SK-N-SH (cell line): ENCODE results near the gene ELOA. TPM values are rescaled to one million over a fixed set of nuclear protein-coding genes. Genes with fewer than 3 reads are reported as not detected.

Experiments used
- CTCF ChIA-PET: fragments of 300-600, 350-600 bp; formaldehyde crosslinking; extraction: SDS; loops from one replicate; lab custom pipeline; 2021; lab: Yijun Ruan, JAX
- POLR2A ChIA-PET: fragments of 350-600 bp; sonication (Branson Sonifier 250); formaldehyde crosslinking; extraction: SDS; loops from one replicate; lab custom pipeline; 2020; ENCODE audit warnings: antibody characterized with exemption, inconsistent platforms; lab: Yijun Ruan, JAX
- DNase-seq: peaks from one replicate; pipeline ENCODE4 v3.0.0; 2012
- H2AFZ ChIP-seq: fragments of 200-600 bp; sonication (generic); 2 replicates; pipeline ENCODE4 v1.8.1; 2016; ENCODE audit warnings: antibody characterized with exemption, mild to moderate bottlenecking, low read depth
- H3F3A ChIP-seq: fragments of 200-600 bp; sonication (generic); replicated peaks from 2 replicates; pipeline ENCODE3; 2016; ENCODE audit warnings: antibody characterized with exemption, mild to moderate bottlenecking; ENCODE audit not compliant: insufficient read depth
- H3K27ac ChIP-seq, 2 experiments: fragments of 200-500 bp in 1 of 2; fragments of 200-600 bp in 1 of 2; sonication (Bioruptor generic) in 1 of 2; sonication (generic), shearing (Covaris generic) in 1 of 2; 2 replicates each; pipeline versions ENCODE4 v1.5.1 to v1.6.1; 2014 to 2016; ENCODE audit warnings: low read depth in 2 of 2, inconsistent platforms in 1 of 2, low read length in 1 of 2, mild to moderate bottlenecking in 1 of 2, mixed read lengths in 1 of 2
- H3K27me3 ChIP-seq: fragments of 200-600 bp; sonication (generic), shearing (Covaris generic); 2 replicates; pipeline ENCODE4 v1.6.1; 2016; ENCODE audit warnings: mixed run types; ENCODE audit not compliant: insufficient read depth
- H3K36me3 ChIP-seq, 2 experiments: fragments of 200-500 bp in 1 of 2; fragments of 200-600 bp in 1 of 2; sonication (Bioruptor generic) in 1 of 2; sonication (generic) in 1 of 2; replicated peaks in 1 of 2; 2 replicates each; pipeline versions ENCODE3 to v1.5.1; 2014 to 2016; ENCODE audit warnings: low read length in 1 of 2, mild to moderate bottlenecking in 1 of 2; ENCODE audit not compliant: insufficient read depth in 2 of 2, control insufficient read depth in 1 of 2
- H3K4me1 ChIP-seq, 2 experiments: fragments of 200-500 bp in 1 of 2; fragments of 200-600 bp in 1 of 2; sonication (Bioruptor generic) in 1 of 2; sonication (generic), shearing (Covaris generic) in 1 of 2; 2 replicates each; pipeline versions ENCODE4 v1.5.1 to v1.6.1; 2014 to 2016; ENCODE audit warnings: low read depth in 1 of 2, low read length in 1 of 2, mixed run types in 1 of 2; ENCODE audit not compliant: insufficient read depth in 2 of 2, control insufficient read depth in 1 of 2
- H3K4me2 ChIP-seq: fragments of 200-600 bp; sonication (generic), shearing (Covaris generic); 2 replicates; pipeline ENCODE4 v1.6.1; 2017; ENCODE audit warnings: mixed run types
- H3K4me3 ChIP-seq, 2 experiments: fragments of 200-500 bp in 1 of 2; fragments of 200-600 bp in 1 of 2; sonication (Bioruptor generic) in 1 of 2; sonication (generic), shearing (Covaris generic) in 1 of 2; 2 replicates each; pipeline versions ENCODE4 v1.5.1 to v1.8.1; 2014 to 2016; ENCODE audit warnings: low read depth in 2 of 2, inconsistent platforms in 1 of 2, low read length in 1 of 2, mild to moderate bottlenecking in 1 of 2, mixed read lengths in 1 of 2, moderate library complexity in 1 of 2
- H3K79me2 ChIP-seq: fragments of 200-600 bp; sonication (generic); 2 replicates; pipeline ENCODE4 v1.8.1; 2017; ENCODE audit warnings: mild to moderate bottlenecking; ENCODE audit not compliant: insufficient read depth
- H3K9ac ChIP-seq: fragments of 200-600 bp; sonication (generic); 2 replicates; pipeline ENCODE4 v1.6.1; 2017; ENCODE audit warnings: mixed run types
- H3K9me2 ChIP-seq: fragments of 200-600 bp; sonication (generic); 2 replicates; pipeline ENCODE4 v1.6.1; 2017; ENCODE audit warnings: mixed run types
- H3K9me3 ChIP-seq: fragments of 200-600 bp; sonication (generic); 2 replicates; pipeline ENCODE4 v1.6.1; 2017; ENCODE audit warnings: mixed run types, mild to moderate bottlenecking, moderate library complexity
- H4K20me1 ChIP-seq: fragments of 200-600 bp; sonication (generic); 2 replicates; pipeline ENCODE4 v1.6.1; 2017; ENCODE audit warnings: mild to moderate bottlenecking, mixed run types; ENCODE audit not compliant: insufficient read depth
- CHD2 ChIP-seq: fragments of 150-350 bp; IDR thresholded peaks from 2 replicates; pipeline ENCODE4 v1.6.1; 2018; ENCODE audit warnings: low read length; ENCODE audit not compliant: partially characterized antibody
- ELF1 ChIP-seq: IDR thresholded peaks from 2 replicates; pipeline ENCODE4 v1.4.0; 2012
- FOXM1 ChIP-seq: IDR thresholded peaks from 2 replicates; pipeline ENCODE4 v1.4.0; 2012; ENCODE audit warnings: low read depth, mild to moderate bottlenecking
- GATA2 ChIP-seq: sonication (generic); formaldehyde crosslinking; IDR thresholded peaks from 2 replicates; pipeline ENCODE4 v1.5.0; 2020; ENCODE audit warnings: mild to moderate bottlenecking, missing genetic modification reagents
- MEF2A ChIP-seq: IDR thresholded peaks from 2 replicates; pipeline ENCODE4 v1.4.0; 2012; ENCODE audit warnings: low read depth, borderline replicate concordance
- MXI1 ChIP-seq: IDR thresholded peaks from 2 replicates; pipeline ENCODE4 v1.6.1; 2012; ENCODE audit warnings: mild to moderate bottlenecking, low read depth, low read length, improper control_type of control experiment
- NFIC ChIP-seq: IDR thresholded peaks from 2 replicates; pipeline ENCODE4 v1.4.0; 2012; ENCODE audit warnings: borderline replicate concordance
- RXRA ChIP-seq: IDR thresholded peaks from 2 replicates; pipeline ENCODE4 v1.4.0; 2012; ENCODE audit warnings: low read depth, mild to moderate bottlenecking, borderline replicate concordance
- SMC3 ChIP-seq: IDR thresholded peaks from 2 replicates; pipeline ENCODE4 v1.6.1; 2012; ENCODE audit warnings: low read depth, low read length, improper control_type of control experiment
- TAF1 ChIP-seq: IDR thresholded peaks from 2 replicates; pipeline ENCODE4 v1.6.1; 2012; ENCODE audit warnings: low read depth, mild to moderate bottlenecking, low read length, moderate library complexity, borderline replicate concordance
- YY1 ChIP-seq: IDR thresholded peaks from 2 replicates; pipeline ENCODE4 v1.4.0; 2012; ENCODE audit warnings: low read depth, mild to moderate bottlenecking
- WGBS: methylation state at CpG from one replicate; pipeline ENCODE4 v1.1.6; 2017; ENCODE audit warnings: low lambda C conversion rate; 5-methylcytosine and 5-hydroxymethylcytosine counted together
- polyA plus RNA-seq, 3 experiments: library from polyadenylated mRNA; depleted of rRNA; stranded (reverse); fragments of >200 nt; gene quantifications; 2 replicates each; pipeline ENCODE4 v1.2.3, GENCODE V29; 2012
- TF ChIP-seq, protein P1 (sequence below): IDR thresholded peaks from 2 replicates; pipeline ENCODE4; 2012
- TF ChIP-seq, protein P2 (sequence below): IDR thresholded peaks from 2 replicates; pipeline ENCODE4 v1.4.0; 2012; ENCODE audit warnings: low read depth
- TF ChIP-seq, protein P3 (sequence below): IDR thresholded peaks from 2 replicates; pipeline ENCODE4 v1.4.0; 2012; ENCODE audit warnings: low read depth, borderline replicate concordance
- TF ChIP-seq, protein P4 (sequence below): IDR thresholded peaks from 2 replicates; pipeline ENCODE4 v1.6.1; 2012; ENCODE audit warnings: mild to moderate bottlenecking, low read depth, low read length, moderate library complexity

Gene ELOA
- polyA plus RNA-seq, 1 of the 3 experiments (the other 2 are of a cell fraction), result 14.5 TPM

DNA sequence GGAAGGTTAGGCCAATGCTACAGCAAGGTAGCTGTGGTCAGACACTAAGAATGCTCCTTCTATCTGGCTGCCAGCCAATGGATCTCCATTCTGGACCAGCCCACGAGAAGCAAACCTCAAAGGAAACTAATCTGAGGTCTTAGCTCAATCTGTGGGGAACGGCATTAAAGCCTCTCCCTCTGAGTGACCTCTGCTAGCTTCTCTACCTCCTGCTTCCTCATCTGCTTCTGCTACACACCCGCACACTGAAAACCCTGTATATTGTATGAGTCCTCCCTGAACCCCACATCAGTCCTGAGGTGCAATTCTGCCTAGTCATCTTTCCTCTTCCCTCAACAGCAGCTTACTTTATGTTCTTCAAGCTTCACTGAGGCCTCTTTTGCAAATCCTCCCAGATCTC lies 64.2 kb downstream of the ELOA start:
- Histone ChIP-seq H4K20me1 (no peaks in the 10 kb centered on the region), H2AFZ (no peak overlapping the region), H3K27ac (no peak overlapping the region), H3K4me1 (peaks cover 0 to 3% of the 10 kb centered on the region in 2 experiments; a peak in 1 of 4 replicates), H3K4me3 (no peak overlapping the region), H3F3A (peaks cover 4% of the 10 kb centered on the region), H3K36me3 (no peaks in the 10 kb centered on the region), H3K27me3 (no peaks in the 10 kb centered on the region), H3K4me2 (no peak overlapping the region), H3K79me2 (no peaks in the 10 kb centered on the region), H3K9me2 (no peaks in the 10 kb centered on the region), H3K9ac (no peak overlapping the region), H3K9me3 (no peaks in the 10 kb centered on the region)
- CTCF ChIA-PET, result interaction anchor here (0.5 to 1.4 kb wide), 5 partner anchors 14 to 109 kb away, joined by 3 to 9 read pairs (median 3); partner anchors contain the start of gene HMGCL
- POLR2A ChIA-PET, result no interaction called here
- WGBS, result 92% methylated on average over 3 of the region's 3 CpGs
- DNase-seq, result no peak
- TF ChIP-seq MEF2A (no peak), NFIC (no peak), ELF1 (no peak), MXI1 (no peak), SMC3 (no peak), TAF1 (no peak), CHD2 (no peak), FOXM1 (no peak), RXRA (no peak), YY1 (no peak), GATA2 (CRISPR knock-in tag) (no peak)
- TF ChIP-seq, protein P1, sequence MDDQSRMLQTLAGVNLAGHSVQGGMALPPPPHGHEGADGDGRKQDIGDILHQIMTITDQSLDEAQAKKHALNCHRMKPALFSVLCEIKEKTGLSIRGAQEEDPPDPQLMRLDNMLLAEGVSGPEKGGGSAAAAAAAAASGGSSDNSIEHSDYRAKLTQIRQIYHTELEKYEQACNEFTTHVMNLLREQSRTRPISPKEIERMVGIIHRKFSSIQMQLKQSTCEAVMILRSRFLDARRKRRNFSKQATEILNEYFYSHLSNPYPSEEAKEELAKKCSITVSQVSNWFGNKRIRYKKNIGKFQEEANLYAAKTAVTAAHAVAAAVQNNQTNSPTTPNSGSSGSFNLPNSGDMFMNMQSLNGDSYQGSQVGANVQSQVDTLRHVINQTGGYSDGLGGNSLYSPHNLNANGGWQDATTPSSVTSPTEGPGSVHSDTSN, result no peak
- TF ChIP-seq, protein P2, sequence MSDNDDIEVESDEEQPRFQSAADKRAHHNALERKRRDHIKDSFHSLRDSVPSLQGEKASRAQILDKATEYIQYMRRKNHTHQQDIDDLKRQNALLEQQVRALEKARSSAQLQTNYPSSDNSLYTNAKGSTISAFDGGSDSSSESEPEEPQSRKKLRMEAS, result no peak
- TF ChIP-seq, protein P3, sequence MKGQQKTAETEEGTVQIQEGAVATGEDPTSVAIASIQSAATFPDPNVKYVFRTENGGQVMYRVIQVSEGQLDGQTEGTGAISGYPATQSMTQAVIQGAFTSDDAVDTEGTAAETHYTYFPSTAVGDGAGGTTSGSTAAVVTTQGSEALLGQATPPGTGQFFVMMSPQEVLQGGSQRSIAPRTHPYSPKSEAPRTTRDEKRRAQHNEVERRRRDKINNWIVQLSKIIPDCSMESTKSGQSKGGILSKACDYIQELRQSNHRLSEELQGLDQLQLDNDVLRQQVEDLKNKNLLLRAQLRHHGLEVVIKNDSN, result no peak
- TF ChIP-seq, protein P4, sequence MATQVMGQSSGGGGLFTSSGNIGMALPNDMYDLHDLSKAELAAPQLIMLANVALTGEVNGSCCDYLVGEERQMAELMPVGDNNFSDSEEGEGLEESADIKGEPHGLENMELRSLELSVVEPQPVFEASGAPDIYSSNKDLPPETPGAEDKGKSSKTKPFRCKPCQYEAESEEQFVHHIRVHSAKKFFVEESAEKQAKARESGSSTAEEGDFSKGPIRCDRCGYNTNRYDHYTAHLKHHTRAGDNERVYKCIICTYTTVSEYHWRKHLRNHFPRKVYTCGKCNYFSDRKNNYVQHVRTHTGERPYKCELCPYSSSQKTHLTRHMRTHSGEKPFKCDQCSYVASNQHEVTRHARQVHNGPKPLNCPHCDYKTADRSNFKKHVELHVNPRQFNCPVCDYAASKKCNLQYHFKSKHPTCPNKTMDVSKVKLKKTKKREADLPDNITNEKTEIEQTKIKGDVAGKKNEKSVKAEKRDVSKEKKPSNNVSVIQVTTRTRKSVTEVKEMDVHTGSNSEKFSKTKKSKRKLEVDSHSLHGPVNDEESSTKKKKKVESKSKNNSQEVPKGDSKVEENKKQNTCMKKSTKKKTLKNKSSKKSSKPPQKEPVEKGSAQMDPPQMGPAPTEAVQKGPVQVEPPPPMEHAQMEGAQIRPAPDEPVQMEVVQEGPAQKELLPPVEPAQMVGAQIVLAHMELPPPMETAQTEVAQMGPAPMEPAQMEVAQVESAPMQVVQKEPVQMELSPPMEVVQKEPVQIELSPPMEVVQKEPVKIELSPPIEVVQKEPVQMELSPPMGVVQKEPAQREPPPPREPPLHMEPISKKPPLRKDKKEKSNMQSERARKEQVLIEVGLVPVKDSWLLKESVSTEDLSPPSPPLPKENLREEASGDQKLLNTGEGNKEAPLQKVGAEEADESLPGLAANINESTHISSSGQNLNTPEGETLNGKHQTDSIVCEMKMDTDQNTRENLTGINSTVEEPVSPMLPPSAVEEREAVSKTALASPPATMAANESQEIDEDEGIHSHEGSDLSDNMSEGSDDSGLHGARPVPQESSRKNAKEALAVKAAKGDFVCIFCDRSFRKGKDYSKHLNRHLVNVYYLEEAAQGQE, result no peak
